Measurements from ENCODE around the gene RAD17.
"Not testable (repeated sequence)": the region's sequence is repeated elsewhere in the genome, so short reads cannot be mapped to it uniquely, and the experiment has no call there.

Gene RAD17

DNA sequence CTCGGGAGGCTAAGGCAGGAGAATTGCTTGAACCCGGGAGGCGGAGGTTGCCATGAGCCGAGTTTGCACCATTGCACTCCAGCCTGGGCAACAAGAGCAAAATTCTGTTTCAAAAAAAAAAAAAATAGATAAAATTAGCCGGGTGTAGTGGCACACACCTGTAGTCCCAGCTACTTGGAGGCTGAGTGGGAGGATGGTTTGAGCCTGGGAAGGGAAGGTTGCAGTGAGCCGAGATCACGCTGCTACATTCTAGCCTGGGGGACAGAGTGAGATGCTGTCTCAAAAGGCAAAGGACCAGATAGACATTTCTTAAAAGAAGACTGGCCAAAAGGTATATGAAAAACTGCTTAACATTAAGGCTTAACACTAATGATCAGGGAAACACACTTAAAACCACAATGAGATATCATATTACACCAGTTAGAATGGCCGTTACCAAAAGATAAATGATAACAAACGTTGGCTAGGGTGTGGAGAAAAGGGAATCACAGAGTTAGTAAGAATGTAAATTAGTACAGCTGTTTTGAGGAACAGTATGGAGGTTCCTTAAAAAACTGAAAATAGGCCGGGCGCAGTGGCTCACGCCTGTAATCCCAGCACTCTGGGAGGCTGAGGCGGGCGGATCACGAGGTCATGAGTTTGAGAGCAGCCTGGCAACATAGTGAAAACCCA, 35.2 kb downstream of the RAD17 start:
- no peak for DNase-seq

DNA sequence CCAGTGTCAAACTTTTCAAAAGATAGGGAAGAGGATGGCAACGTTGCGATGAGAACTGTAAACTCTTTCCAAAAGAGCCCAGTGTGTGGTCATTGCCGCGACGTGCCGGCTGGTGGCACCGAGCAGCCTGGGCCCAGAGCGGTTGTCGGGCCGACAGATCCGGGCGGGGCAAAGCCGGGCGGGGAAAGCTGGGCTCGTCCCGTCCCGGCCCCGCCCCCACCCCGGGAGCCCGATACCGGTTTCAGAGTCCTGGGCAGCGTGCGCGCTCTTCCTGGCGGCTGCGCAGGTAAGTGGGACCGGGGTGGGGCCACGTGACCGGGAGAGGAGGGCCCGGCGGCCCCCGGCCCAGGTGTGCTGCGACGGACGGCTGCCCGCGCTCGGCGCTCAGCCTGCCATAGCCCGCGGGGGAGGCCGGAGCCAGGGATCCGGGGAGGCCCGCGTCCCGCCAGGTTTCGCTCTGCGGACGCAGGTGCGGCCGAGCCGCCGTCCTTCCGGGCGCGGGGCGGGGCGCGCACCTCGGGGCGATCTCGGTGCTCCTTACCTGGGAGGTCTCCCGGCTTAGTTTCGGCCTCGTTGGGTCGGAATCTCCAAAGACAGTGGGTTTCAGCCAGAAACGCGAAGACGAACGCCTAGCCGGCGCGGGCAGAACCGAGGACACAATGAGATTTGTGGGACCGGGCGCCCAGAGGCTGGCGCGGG, 45.4 kb downstream of the RAD17 start, which contains the start of gene MARVELD2:
Gene MARVELD2, plus strand, starts transcription at position 232 of the 699 bp plus-strand sequence. CDS start 4,270 bp downstream, outside the sequence.
- peak; percentile 92 for DNase-seq

DNA sequence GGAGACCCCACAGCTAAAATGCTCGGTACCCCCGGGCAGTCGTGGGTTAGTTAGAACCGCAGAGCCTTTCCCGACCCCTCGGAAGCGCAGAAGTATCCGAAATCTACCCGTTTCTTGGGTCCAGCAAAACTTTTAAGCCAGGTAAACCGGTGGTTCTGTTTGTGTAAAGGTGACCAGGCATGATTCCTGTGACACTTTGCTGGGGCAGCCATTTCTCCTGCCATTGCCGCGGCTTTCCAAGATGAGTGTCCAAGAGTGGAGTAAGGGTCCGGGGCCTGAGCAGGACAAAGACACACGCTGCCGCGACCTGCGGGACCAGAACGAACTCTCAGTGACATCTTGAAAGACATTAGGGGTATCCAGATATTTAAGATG, 46.0 kb downstream of the RAD17 start:
- DNase-seq = peak; percentile 10

DNA sequence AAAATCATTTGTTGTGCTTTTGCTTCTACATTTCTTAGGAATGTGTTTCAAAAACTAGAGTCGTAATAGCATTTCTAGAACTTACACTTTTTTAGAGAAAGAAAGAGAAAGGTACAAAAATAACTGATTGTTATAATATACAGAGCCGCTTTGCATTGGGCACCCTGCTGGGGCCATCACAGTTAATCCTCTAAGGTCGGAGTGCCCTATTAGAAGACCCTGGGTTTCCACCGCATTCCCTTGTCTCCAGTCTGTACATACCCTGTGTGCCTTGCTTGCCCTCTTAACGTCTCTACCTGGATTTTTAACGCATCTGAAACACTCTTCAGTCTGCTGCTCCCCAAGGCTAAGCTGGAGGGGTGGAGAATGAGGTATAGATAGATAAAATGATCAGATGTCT, 46.6 kb downstream of the RAD17 start:
- DNase-seq = no peak

DNA sequence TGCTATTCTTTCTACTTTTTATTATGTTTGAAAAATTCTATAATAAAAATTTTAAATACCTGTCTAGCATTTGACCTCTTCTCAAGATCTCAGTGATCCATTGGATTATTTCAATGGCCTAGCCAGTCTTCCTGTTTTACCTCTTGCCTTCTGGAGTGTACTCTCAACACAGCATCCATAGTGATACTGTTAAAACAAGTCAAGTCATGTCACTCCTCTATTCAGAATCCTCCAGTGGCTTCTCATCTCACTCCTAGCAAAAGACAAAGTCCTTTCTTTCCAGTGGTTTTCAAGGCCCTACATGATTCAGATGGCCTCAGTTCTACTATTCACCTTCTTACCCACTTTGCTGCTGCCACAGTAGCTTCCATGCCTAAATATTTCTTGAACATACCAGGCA, 47.1 kb downstream of the RAD17 start:
- no peak for DNase-seq

DNA sequence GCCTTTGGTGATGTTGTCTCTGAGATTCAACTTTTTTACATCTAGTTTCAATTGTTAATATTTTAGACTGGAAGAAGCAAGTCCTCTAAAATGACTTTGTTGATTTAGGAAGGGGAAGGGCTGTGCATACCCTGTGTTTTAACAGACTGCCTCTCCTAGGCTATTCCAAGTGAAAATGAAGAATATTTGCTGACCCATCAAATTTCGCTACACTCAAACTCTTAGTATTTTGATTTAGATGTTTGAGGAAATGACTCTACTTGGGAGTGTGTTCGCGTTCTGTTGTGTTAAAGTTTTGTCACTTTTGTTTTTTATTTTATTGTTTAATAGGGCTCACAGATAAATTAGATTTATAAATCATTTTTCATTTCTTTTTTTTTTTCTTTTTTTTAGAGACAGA, 48.9 kb downstream of the RAD17 start:
- DNase-seq = no peak

DNA sequence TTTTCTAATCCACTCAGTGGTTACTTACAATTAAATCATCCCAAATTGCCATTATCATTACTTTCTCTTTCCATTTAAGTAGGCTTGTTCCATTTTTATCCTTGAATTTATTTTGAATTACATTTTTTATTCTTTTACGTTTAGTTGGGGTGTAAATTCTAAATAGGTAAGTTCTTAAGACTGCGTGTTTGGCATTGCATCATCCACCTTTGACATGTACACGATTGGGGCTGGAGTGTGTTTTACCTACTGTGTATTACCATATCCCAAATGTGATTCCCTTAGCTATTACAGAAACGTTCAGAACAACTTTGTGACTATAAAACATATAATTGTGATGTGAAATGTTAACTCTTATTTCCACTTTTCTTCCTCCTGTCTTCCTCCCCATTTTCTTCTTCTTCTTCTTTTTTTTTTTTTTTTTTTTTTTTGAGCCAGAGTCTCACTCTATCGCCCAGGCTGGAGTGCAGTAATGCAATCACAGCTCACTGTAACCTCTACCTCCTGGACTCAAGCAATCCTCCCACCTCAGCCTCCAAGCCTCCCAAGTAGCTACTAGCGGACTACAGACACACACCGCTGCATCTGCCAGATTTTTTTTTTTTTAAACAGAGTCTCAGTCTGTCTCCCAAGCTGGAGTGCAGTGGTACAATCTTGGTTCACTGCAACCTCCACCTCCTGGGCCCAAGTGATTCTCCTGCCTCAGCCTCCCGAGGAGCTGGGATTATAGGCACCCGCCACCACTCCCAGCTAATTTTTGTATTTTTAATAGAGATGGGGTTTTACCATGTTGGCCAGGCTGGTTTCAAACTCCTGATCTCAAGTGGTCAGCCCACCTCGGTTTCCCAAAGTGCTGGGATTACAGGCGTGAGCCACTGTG, 62.0 kb downstream of the RAD17 start:
- no peak for DNase-seq

DNA sequence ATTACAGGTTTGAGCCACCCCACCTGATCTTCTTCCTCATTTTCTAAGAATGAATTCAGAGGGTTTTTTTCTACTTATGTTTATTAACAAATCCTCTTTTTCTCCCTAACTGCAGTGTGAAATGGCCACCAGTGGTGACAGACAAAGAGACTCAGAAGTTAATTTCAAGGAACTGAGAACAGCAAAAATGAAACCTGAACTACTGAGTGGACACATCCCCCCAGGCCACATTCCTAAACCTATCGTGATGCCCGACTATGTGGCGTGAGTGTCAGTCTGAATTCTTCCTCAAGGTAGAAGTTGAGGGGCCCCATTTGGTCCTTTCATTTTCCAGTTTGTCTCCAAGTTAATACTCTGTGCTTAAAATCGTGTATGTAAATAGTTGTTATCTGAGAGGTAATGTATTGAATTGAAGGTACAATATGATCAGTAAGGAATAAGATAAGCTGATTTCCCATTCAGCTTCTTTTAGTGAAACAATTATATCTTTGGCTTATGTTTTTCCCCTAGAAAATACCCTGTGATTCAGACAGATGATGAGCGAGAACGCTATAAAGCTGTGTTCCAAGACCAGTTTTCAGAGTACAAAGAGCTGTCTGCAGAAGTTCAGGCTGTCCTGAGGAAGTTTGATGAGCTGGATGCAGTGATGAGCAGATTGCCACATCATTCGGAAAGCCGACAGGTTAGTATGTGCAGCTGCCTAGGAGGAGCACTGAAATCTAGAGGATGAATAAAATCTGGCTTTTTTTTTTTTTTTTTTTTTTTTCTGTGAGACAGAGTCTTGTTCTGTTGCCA, 63.0 kb downstream of the RAD17 start:
- no peak for DNase-seq

DNA sequence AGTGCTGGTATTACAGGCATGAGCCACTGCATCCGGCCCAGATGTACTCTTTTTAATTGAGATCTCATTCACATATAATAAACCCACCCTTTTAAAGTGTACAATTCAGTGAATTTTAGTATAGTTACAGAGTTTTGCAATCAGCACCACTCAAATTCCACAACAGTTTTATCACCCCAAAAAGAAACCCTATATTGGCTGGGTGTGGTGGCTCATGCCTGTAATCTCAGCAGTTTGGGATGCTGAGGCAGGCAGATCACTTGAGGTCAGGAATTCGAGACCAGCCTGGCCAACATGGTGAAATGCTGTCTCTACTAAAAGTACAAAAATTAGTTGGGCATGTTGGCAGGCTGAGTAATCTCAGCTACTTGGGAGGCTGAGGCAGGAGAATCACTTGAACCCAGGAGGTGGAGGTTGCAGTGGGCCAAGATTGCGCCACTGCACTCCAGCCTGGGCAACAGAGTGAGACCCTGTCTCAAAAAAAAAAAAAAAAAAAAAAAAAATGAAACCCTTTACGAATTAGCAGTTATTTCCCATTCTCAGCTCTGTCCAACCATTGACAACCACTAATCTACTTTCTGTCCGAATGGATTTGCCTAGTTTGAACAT, 65.8 kb downstream of the RAD17 start:
- DNase-seq = not testable (repeated sequence)

DNA sequence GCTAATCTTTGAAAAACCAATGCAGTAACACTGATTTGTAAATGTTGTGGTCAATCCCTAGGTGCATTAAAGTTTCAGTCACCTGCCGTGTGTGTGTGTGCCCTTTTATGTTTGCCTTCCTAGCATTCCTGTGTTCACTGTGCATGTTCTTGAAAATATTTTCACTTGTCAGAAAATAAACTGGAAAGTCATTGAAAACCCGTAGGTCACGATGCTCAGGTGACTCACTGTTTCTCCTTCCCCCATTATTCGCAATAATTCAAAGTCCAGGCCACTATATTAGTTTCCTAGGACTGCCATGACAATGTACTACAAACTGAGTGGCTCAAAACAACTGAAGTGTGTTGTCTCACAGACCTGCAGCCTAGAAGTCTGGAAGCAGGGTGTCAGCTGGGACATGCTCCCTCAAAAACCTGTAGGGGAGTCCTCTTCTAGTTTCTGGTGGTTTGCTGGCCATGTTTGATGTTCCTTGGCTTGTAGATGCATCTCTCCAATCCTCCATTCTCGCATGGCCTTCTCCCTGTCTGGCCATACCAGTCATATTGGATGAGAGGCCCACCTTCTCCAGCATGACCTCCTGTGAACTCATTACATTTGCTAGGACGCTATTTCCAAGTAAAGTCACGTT, 74.6 kb downstream of the RAD17 start:
- no peak for DNase-seq

DNA sequence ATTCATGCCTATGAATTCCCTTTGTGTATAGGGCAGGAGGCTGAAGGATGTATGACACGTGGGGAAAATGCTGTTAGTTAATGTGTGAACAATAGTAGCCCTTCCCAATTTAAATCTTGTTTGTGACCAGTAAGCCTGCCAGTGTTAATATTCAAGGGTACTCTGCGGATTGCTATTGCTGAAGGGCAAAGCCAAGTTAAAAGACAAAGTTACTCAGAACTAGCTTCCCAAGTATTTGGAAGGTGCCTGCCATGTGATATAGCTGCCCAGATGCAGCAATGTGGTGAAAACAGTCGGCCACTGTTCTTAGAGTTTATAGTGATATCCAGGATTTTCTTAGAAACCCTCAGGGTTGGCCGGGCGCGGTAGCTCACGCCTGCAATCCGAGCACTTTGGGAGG, 79.9 kb downstream of the RAD17 start:
- DNase-seq = no peak

DNA sequence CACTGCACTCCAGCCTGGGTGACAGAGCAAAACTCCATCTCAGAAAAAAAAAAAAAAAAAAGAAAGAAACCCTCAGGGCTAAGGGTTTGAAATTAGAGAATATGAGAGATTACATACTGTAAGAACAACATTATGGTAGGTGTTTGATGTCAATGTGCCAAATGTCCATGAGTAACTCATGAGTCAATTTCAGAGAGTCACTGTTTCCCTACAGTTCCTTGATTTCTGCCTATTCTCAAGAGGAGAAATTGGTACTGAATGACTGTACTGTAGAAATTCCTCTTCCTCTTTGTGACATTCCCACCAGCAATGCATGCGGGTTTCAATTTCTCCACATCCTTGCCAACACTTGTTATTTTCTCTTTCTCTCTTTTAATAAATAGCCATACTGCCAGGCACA, 80.5 kb downstream of the RAD17 start:
- no peak for DNase-seq

DNA sequence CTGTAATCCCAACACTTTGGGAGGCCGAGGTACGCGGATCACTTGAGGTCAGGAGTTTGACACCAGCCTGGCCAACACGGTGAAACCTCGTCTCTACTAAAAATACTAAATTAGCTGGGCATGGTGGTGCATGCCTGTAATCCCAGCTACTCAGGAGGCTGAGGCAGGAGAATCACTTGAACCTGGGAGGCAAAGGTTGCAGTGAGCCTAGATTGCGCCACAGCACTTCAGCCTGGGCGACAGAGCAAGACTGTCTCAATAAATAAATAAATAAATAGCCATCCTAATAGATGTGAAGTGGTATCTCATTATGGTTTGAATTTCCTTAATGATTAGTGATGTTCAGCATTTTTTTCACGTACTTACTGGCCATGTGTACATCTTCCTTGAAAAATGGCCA, 80.9 kb downstream of the RAD17 start:
- DNase-seq = not testable (repeated sequence)

DNA sequence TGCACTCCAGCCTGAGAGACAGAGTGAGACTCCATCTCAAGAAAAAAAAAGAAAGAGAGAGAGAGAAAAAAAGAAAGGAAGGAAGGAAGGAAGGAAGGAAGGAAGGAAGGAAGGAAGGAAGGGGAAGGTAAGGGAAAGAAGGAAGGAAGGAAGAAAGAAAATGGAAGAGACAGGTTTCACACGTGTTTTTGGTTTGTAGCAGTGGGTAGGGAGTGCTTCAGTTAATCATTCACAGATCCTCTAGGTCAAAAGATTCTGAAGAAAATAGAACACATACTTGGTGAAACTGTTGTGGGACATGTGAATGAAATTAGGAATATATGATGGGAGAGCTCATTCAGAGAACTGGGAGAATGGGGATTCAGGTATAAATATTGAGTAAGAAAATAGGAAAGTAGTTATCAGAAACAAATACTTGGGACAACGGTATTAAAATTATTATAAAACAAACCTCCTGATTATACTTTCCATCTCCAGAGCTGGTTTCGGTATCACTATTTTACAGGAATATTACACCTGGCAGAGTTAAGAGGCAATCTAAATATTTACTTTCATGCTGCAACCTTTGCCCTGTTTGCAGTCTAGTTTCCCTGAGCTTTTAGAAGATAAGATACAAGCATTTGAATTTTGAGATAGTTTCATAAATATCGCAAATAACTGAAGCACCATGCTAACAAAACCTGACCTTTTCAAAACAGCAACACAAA, 82.5 kb downstream of the RAD17 start:
- DNase-seq = peak; percentile 13

DNA sequence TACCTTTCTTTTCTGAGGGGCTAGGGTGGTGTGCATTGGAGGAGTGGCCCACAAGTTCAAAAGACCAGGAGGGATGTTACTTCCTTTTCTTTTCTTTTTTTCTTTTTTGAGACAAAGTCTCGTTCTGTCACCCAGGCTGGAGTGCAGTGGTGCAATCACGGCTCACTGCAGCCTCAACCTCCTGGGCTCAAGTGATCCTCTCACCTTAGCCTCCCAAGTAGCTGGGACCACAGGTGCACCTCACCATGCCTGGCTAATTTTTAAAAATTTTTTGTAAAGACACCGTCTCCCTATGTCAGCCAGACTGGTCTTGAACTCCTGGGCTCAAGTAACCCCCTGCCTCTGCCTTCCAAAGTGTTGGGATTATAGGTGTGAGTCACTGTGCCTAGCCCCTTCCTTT, 83.9 kb downstream of the RAD17 start:
- not testable (repeated sequence) for DNase-seq

DNA sequence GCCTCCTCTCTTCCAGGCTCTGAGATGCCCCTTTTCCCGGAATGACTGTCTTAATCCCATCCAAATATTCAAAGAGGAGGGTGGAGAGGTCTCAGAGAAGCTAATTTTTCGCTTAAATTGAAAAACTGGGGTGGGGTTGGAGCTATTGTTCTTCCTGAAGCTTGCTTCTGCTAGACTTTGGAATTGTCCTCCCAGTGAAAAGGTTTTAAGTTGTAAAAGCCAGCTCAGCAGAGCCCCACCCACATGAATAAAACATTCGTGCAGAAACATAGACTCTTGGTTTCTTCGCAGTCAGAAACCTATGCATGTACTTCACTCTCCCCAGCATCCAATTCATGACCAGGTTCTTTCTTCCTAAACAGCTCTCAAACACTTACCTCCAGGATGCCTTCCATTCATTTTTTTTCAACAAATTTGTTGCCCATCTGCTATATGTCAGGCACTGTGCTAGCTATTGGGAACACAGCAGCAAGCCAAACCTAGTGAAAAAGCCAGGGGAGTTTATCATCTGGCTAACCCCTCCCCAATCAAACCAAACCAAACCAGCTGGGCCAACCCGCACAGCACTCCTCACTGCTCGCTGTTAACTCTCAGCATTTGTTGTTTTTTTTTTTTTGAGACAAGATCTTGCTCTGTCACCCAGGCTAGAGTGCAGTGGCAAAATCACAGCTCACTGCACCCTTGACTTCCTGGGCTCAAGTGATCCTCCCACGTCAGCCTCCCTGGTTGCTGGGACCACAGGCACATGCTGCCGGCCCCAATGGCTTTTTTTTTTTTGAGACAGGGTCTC, 85.0 kb downstream of the RAD17 start:
- DNase-seq = no peak

DNA sequence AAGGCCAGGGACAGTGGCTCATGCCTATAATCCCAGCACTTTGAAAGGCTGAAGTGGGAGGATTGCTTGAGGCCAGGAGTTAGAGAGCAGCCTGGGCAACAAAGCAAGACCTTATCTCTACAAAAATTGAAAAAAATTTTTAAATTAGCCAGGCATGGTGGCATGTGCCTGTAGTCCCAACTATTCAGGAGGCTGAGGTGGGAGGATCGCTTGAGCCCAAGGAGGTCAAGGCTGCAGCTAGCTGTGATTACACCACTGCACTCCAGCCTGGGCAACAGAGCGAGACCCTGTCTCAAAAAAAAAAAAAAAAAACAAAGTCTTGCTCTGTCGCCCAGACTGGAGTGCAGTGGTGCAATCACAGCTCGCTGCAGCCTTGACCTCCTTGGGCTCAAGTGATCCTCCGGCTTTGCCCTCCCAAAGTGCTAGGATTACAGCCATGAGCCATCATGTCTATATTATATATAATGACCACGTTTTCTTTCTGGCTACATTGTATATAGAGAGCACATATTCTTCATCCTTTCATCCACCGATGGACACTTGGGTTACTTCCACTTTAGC, 85.9 kb downstream of the RAD17 start:
- not testable (repeated sequence) for DNase-seq

DNA sequence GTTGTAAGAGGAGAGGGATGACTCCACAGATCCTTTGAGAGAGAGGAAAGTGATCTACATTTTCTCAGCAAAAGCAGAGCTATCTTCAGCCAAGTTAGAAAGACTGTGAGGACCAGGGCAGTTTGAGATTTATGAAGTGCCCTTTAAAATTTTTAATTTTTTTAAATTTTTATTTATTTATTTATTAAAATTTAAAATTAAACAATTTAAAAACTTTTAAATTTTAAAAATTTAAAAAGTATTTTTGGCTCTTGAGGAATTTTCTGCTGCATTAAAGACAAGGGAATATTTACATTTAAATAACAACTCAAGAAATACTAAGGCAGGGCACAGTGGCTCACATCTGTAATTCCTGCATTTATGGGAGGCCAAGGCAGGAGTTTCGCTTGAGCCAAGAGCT, 92.6 kb downstream of the RAD17 start:
- DNase-seq = no peak
